Measurements from ENCODE around the gene IQCB1. TPM values are rescaled to one million over a fixed set of nuclear protein-coding genes. Genes with fewer than 3 reads are reported as not detected.

IQCB1 gene
- total and polyA plus RNA-seq, 2 of the 8 experiments (the other 6 are each of a cell fraction or from before 2014, with no cell fraction given), result 21.7 to 31.2 TPM

DNA sequence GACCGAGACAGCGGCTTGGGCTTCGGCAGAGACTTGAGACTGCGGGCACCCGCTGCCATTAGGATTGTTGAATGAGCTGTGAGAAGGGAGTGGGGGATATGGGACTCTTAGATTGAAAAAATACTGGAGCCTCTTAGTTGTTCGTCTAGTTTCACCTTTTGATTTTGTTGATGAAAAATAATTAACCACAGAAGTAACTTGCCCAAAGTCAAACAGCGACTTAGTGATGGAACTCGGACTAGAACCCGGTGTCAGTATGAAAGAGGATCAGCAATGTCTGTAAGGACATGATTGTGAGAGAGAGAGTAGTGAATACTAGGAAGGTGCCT lies 84.8 kb downstream of the IQCB1 start:
- H3K23ac ChIP-seq (ENCODE audit: insufficient read length), result no peak overlapping the region
- WGBS, 2 experiments (ENCODE audit: extremely low coverage in 1 of 2, insufficient coverage in 1 of 2, insufficient read length in 1 of 2, insufficient replicate concordance in 2 of 2, low coverage in 1 of 2, low lambda C conversion rate in 2 of 2, missing lambda C conversion rate in 1 of 2), result 2% methylated on average over 9 of the region's 9 CpGs; no CpG with 5 or more reads in 1 of the 2 experiments
- peaks cover 9% of the 10 kb centered on the region for H3K23me2 ChIP-seq (ENCODE audit: low read depth, low read length)
- ChIA-PET POLR2A (ENCODE audit: partially characterized antibody) (interaction anchor here (0.7 to 3.1 kb wide), 11 partner anchors 13 to 204 kb away, joined by 3 to 8 read pairs (median 4); partner anchors contain the start of gene POLQ), CTCF (ENCODE audit: partially characterized antibody) (interaction anchor here (1.1 to 1.5 kb wide), 2 partner anchors 21 to 203 kb away, joined by 4 read pairs; no protein-coding TSS in a partner anchor)
- no peak overlapping the region for H2AK5ac ChIP-seq (ENCODE audit: low read depth, low read length)
- TF ChIP-seq BRCA1 (IDR thresholded peaks at IDR 0.05; ENCODE audit: low read depth, low read length), result no peak
- TF ChIP-seq TAF7 (optimal IDR thresholded peaks at IDR 0.05; ENCODE audit: borderline replicate concordance, low read depth, low read length), result peak; percentile 40
- H3K9me3 ChIP-seq (ENCODE audit: insufficient read depth in 2 of 2, low read depth in 1 of 2, low read length in 1 of 2), result no peaks in the 10 kb centered on the region
- H3K27me3 ChIP-seq (replicated peaks in 1 of 4; ENCODE audit: control insufficient read depth in 3 of 4, extremely low read depth in 1 of 4, insufficient read depth in 3 of 4, low read length in 3 of 4), result no peaks in the 10 kb centered on the region
- H3K9ac ChIP-seq (replicated peaks in 1 of 4; ENCODE audit: extremely low read depth in 1 of 4, low read depth in 3 of 4, low read length in 3 of 4), result peak overlapping the region; percentile 35 to 83 (median 58)
- FAIRE-seq (no peak), DNase-seq (ENCODE audit: low read depth in 1 of 2, low spot score in 2 of 2) (no peak)
- no peak overlapping the region for H4K8ac ChIP-seq (ENCODE audit: extremely low read depth, insufficient read depth, low read length)
- H2BK5ac ChIP-seq (ENCODE audit: low read depth, low read length), result no peak overlapping the region; the same call in 1 of the 2 replicates
- no peak overlapping the region for H3K14ac ChIP-seq (ENCODE audit: insufficient read length)
- no peak overlapping the region for H3K56ac ChIP-seq (replicated peaks; ENCODE audit: insufficient read length, low read depth, low read length)
- H3K4me2 ChIP-seq (ENCODE audit: insufficient read depth in 1 of 2, low read depth in 2 of 2, low read length in 2 of 2), result peak overlapping the region; percentile 90 to 92
- H4K20me1 ChIP-seq (replicated peaks in 1 of 2; ENCODE audit: control insufficient read depth in 1 of 2, insufficient read depth in 2 of 2, low read length in 2 of 2), result no peaks in the 10 kb centered on the region
- no peak overlapping the region for H2BK20ac ChIP-seq (ENCODE audit: low read length)
- no peaks in the 10 kb centered on the region for H3K36me3 ChIP-seq (ENCODE audit: control insufficient read depth in 2 of 4, insufficient read depth in 4 of 4, low read length in 3 of 4)
- H3K4ac ChIP-seq (replicated peaks; ENCODE audit: insufficient read length, low read depth, low read length), result peak overlapping the region; percentile 6
- no peak overlapping the region for H2BK12ac ChIP-seq (ENCODE audit: low read depth, low read length)
- H3K4me1 ChIP-seq (replicated peaks in 1 of 4; ENCODE audit: control insufficient read depth in 3 of 4, insufficient read depth in 4 of 4, low read length in 3 of 4), result peaks cover 0 to 5% (median 2%) of the 10 kb centered on the region in 4 experiments; a peak in 2 of 7 replicates
- H4K91ac ChIP-seq (replicated peaks; ENCODE audit: insufficient read length, low read length), result no peak overlapping the region
- no peak overlapping the region for H2BK120ac ChIP-seq (replicated peaks; ENCODE audit: low read depth, low read length)
- no peak overlapping the region for H2AFZ ChIP-seq (ENCODE audit: low read length)
- peaks cover 0 to 27% of the 10 kb centered on the region in 2 experiments; a peak in 2 of 4 replicates for H3K79me2 ChIP-seq (ENCODE audit: control insufficient read depth in 1 of 2, insufficient read depth in 2 of 2, low read length in 2 of 2)
- H4K5ac ChIP-seq (ENCODE audit: insufficient read length, low read depth, low read length), result no peak overlapping the region
- peak overlapping the region; percentile 71 to 94 (median 79) for H3K4me3 ChIP-seq (ENCODE audit: extremely low read depth in 1 of 4, insufficient read depth in 2 of 4, low read depth in 3 of 4, low read length in 4 of 4)
- peak overlapping the region; percentile 65 for H3K27ac ChIP-seq (ENCODE audit: low read depth, low read length)
- H3K18ac ChIP-seq (ENCODE audit: extremely low read depth, low read length), result no peak overlapping the region
- no peaks in the 10 kb centered on the region for H3K79me1 ChIP-seq (ENCODE audit: low read depth, low read length)
- H2BK15ac ChIP-seq (ENCODE audit: low read length), result no peak overlapping the region; the same call in 1 of the 2 replicates
